DND-41 (cell line): ENCODE data around the gene CFAP53.

Source experiments
- ATAC-seq: fragments of 200-7000 bp; cut with Tn5 transposase; 3 replicates; pipeline ENCODE4 v1.9.1; 2021; ENCODE audit warnings: low read depth; ENCODE audit not compliant: insufficient read depth
- DNase-seq: peaks from one replicate; pipeline ENCODE4 v3.0.0-alpha.2; 2020
- H2AFZ ChIP-seq: 2 replicates; pipeline ENCODE4 v1.6.0; 2012; ENCODE audit warnings: low read depth, low read length
- H3K27ac ChIP-seq: 2 replicates; pipeline ENCODE4 v1.5.1; 2012; ENCODE audit warnings: low read length, inconsistent platforms
- H3K27me3 ChIP-seq: fragments of 200-600 bp; sonication (generic); 2 replicates; pipeline ENCODE4 v1.6.0; 2012; ENCODE audit warnings: low read length, mild to moderate bottlenecking, inconsistent platforms; ENCODE audit not compliant: insufficient read depth, poor library complexity
- H3K36me3 ChIP-seq: 2 replicates; pipeline ENCODE4 v1.5.1; 2012; ENCODE audit warnings: low read length, inconsistent platforms; ENCODE audit not compliant: insufficient read depth
- H3K4me1 ChIP-seq: 2 replicates; pipeline ENCODE4 v1.5.1; 2012; ENCODE audit warnings: mild to moderate bottlenecking, low read length; ENCODE audit not compliant: insufficient read depth
- H3K4me2 ChIP-seq: 2 replicates; pipeline ENCODE4 v1.6.0; 2012; ENCODE audit warnings: mild to moderate bottlenecking, moderate library complexity, low read length, inconsistent platforms; ENCODE audit not compliant: insufficient read depth
- H3K4me3 ChIP-seq, 2 experiments: fragments of 200-600 bp in 1 of 2; shearing (Covaris generic) in 1 of 2; 2 replicates each; pipeline ENCODE4 v1.5.1; 2012 to 2016; ENCODE audit warnings: inconsistent platforms in 2 of 2, low read length in 2 of 2, mild to moderate bottlenecking in 2 of 2, low read depth in 1 of 2, moderate library complexity in 1 of 2
- H3K79me2 ChIP-seq: 2 replicates; pipeline ENCODE4 v1.6.0; 2012; ENCODE audit warnings: low read length, inconsistent platforms; ENCODE audit not compliant: insufficient read depth
- H3K9ac ChIP-seq: 2 replicates; pipeline ENCODE4 v1.6.0; 2012; ENCODE audit warnings: low read depth, mild to moderate bottlenecking, inconsistent platforms, low read length, moderate library complexity
- H3K9me3 ChIP-seq: 2 replicates; pipeline ENCODE4 v1.5.1; 2012; ENCODE audit warnings: low read length, moderate library complexity, mild to moderate bottlenecking, inconsistent platforms; ENCODE audit not compliant: insufficient read depth, severe bottlenecking
- H4K20me1 ChIP-seq: 2 replicates; pipeline ENCODE4 v1.6.0; 2012; ENCODE audit warnings: low read length; ENCODE audit not compliant: insufficient read depth
- EZH2 ChIP-seq: IDR thresholded peaks from 3 replicates; pipeline ENCODE4 v1.6.1; 2012; ENCODE audit warnings: borderline replicate concordance, low read depth, mild to moderate bottlenecking, moderate library complexity, low read length, inconsistent platforms; ENCODE audit not compliant: severe bottlenecking
- TF ChIP-seq, protein P1 (sequence below): IDR thresholded peaks from 2 replicates; pipeline ENCODE4 v1.5.1; 2012; ENCODE audit warnings: borderline replicate concordance, low read length, moderate library complexity, mild to moderate bottlenecking; ENCODE audit not compliant: poor library complexity, severe bottlenecking; ENCODE audit errors: extremely low read depth

CFAP53 gene

GRCh38 chr18:50313031-50313607, 46.8 kb upstream of the CFAP53 start:
- no peak for TF ChIP-seq EZH2
- TF ChIP-seq, protein P1, sequence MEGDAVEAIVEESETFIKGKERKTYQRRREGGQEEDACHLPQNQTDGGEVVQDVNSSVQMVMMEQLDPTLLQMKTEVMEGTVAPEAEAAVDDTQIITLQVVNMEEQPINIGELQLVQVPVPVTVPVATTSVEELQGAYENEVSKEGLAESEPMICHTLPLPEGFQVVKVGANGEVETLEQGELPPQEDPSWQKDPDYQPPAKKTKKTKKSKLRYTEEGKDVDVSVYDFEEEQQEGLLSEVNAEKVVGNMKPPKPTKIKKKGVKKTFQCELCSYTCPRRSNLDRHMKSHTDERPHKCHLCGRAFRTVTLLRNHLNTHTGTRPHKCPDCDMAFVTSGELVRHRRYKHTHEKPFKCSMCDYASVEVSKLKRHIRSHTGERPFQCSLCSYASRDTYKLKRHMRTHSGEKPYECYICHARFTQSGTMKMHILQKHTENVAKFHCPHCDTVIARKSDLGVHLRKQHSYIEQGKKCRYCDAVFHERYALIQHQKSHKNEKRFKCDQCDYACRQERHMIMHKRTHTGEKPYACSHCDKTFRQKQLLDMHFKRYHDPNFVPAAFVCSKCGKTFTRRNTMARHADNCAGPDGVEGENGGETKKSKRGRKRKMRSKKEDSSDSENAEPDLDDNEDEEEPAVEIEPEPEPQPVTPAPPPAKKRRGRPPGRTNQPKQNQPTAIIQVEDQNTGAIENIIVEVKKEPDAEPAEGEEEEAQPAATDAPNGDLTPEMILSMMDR, result no peak
- DNase-seq (no peak), ATAC-seq (no peak)
- H3K36me3 ChIP-seq, result no peaks in the 10 kb centered on the region
- H3K79me2 ChIP-seq, result no peaks in the 10 kb centered on the region
- no peaks in the 10 kb centered on the region for H3K9me3 ChIP-seq
- peaks cover 4% of the 10 kb centered on the region for H3K27me3 ChIP-seq
- H3K27ac ChIP-seq, result no peak overlapping the region
- no peak overlapping the region for H3K9ac ChIP-seq
- no peak overlapping the region for H3K4me2 ChIP-seq
- peaks cover 4% of the 10 kb centered on the region for H3K4me1 ChIP-seq
- H2AFZ ChIP-seq, result no peak overlapping the region
- H3K4me3 ChIP-seq, result no peak overlapping the region
- H4K20me1 ChIP-seq, result no peaks in the 10 kb centered on the region

DNA sequence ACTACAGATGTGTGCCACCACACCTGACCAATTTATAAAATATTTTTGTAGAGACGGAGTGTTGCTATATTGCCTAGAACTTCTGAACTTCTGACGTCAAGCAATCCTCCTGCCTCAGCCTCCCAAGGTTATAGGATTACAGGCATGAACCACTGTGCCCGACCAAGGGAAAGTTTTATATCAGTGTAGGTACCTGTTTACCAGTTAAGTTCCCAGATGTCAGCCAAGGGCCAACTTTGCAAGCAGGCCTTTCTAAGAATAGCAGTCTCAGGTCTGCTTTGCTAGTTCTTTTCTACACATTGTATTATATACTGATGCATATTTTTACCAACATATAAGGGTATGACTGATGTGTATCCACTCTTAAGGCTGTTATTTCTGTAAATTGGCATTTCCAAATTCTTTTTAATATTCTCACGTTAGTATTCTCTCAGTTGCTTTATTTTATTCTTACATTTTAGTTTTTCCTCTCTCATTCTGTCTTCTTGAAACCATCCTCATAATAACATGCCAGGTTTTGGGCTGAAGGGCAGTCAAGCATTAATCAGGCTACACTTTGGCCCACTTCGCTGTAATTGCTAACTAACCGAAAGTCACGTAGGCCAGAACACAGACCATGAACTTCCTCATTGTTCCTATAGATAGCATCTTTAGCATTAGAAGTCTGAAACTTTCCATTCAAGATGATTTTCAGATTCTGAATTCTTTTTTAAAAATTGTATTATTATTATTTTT, 46.2 kb upstream of the CFAP53 start:
- no peak overlapping the region for H3K9ac ChIP-seq
- no peak for ATAC-seq

GRCh38 chr18:50311650-50312049, 45.4 kb upstream of the CFAP53 start:
- TF ChIP-seq, protein P1, result no peak
- no peak overlapping the region for H3K4me2 ChIP-seq
- no peak for ATAC-seq
- H3K27ac ChIP-seq, result no peak overlapping the region
- no peak overlapping the region for H2AFZ ChIP-seq
- H3K36me3 ChIP-seq, result no peaks in the 10 kb centered on the region
- no peaks in the 10 kb centered on the region for H3K79me2 ChIP-seq
- no peaks in the 10 kb centered on the region for H4K20me1 ChIP-seq
- peaks cover 17% of the 10 kb centered on the region for H3K4me1 ChIP-seq
- H3K4me3 ChIP-seq, result no peak overlapping the region
- H3K9ac ChIP-seq, result no peak overlapping the region
- peaks cover 4% of the 10 kb centered on the region for H3K27me3 ChIP-seq
- no peaks in the 10 kb centered on the region for H3K9me3 ChIP-seq
- DNase-seq, result no peak

More for the DNA sequence above, 46.2 kb upstream of the CFAP53 start:
- no peaks in the 10 kb centered on the region for H3K36me3 ChIP-seq
- no peaks in the 10 kb centered on the region for H4K20me1 ChIP-seq
- no peak overlapping the region for H3K4me3 ChIP-seq
- H3K79me2 ChIP-seq, result no peaks in the 10 kb centered on the region
- no peak for DNase-seq
- H3K27ac ChIP-seq, result no peak overlapping the region
- H3K9me3 ChIP-seq, result no peaks in the 10 kb centered on the region
- H3K4me1 ChIP-seq, result peaks cover 10% of the 10 kb centered on the region
- no peak overlapping the region for H2AFZ ChIP-seq
- H3K4me2 ChIP-seq, result no peak overlapping the region
- TF ChIP-seq, protein P1, result no peak
- TF ChIP-seq EZH2, result no peak
- peaks cover 4% of the 10 kb centered on the region for H3K27me3 ChIP-seq
